ENCODE data around the gene STIMATE. TPM values are rescaled to one million over a fixed set of nuclear protein-coding genes. Genes with fewer than 3 reads are reported as not detected.

The STIMATE gene
- total and polyA plus RNA-seq, 2 of the 4 experiments (the other 2 are of a cell fraction): 10.6 to 17.8 TPM

GRCh38 chr3:52879090-52879489 lies 18.3 kb downstream of the STIMATE start:
- Histone ChIP-seq H3K18ac (ENCODE audit: low read depth, low read length) (no peak overlapping the region), H3K14ac (replicated peaks; ENCODE audit: low read depth, low read length) (no peak overlapping the region), H3K4ac (ENCODE audit: low read depth, low read length) (no peak overlapping the region), H3K36me3 (ENCODE audit: control insufficient read depth, insufficient read depth, low read length) (peaks cover 3% of the 10 kb centered on the region; the same call in 1 of the 2 replicates), H4K20me1 (ENCODE audit: insufficient read depth, low read length) (no peaks in the 10 kb centered on the region), H4K8ac (ENCODE audit: low read depth in 2 of 2, low read length in 2 of 2) (no peak overlapping the region), H2BK20ac (ENCODE audit: low read depth, low read length) (no peak overlapping the region), H3K9me3 (ENCODE audit: control insufficient read depth, insufficient read depth, low read length) (no peaks in the 10 kb centered on the region), H2AK5ac (ENCODE audit: low read depth, low read length) (no peak overlapping the region), H2AFZ (replicated peaks; ENCODE audit: low read length, poor library complexity) (no peak overlapping the region), H3K9me1 (ENCODE audit: insufficient read depth, low read length) (peaks cover 6% of the 10 kb centered on the region; the same call in 1 of the 2 replicates), H2BK120ac (ENCODE audit: low read depth, low read length) (no peak overlapping the region), H2AK9ac (replicated peaks; ENCODE audit: low read depth, low read length, poor library complexity) (no peak overlapping the region), H3K27ac (ENCODE audit: insufficient read depth, low read length) (no peak overlapping the region), H3K56ac (ENCODE audit: extremely low read depth, insufficient read depth, low read length) (no peak overlapping the region), H3K27me3 (ENCODE audit: control insufficient read depth, insufficient read depth, low read length) (no peaks in the 10 kb centered on the region), H4K5ac (ENCODE audit: low read depth, low read length) (no peak overlapping the region), H3K79me1 (ENCODE audit: low read depth in 1 of 2, low read length in 2 of 2) (peaks cover 13 to 56% of the 10 kb centered on the region in 2 experiments; a peak in 3 of 4 replicates), H3K4me1 (ENCODE audit: control insufficient read depth, insufficient read depth, low read length) (peaks cover 9% of the 10 kb centered on the region), H3K4me2 (ENCODE audit: low read depth, low read length) (no peak overlapping the region), H2BK5ac (ENCODE audit: low read depth, low read length, poor library complexity, severe bottlenecking) (no peak overlapping the region), H3K9ac (ENCODE audit: low read depth, low read length) (no peak overlapping the region), H3K4me3 (ENCODE audit: insufficient read depth, low read depth, low read length) (no peak overlapping the region), H2BK15ac (ENCODE audit: low read depth, low read length) (no peak overlapping the region), H3K23ac (ENCODE audit: low read depth, low read length) (no peak overlapping the region), H4K91ac (ENCODE audit: insufficient read depth, low read depth, low read length) (no peak overlapping the region)
- in situ Hi-C loops (cut with MboI; ENCODE audit: low sequenced_read_pairs) (no loop called here), dilution Hi-C loops (cut with HindIII; ENCODE audit: low sequenced_read_pairs, unreplicated experiment) (no loop called here), intact Hi-C loops (cut with micrococcal nuclease) (no loop called here)
- ATAC-seq (ENCODE audit: low read depth) (no peak), DNase-seq (no peak)
- no peak; the same call in 1 of the 2 replicates for TF ChIP-seq RFX5 (IDR thresholded peaks at IDR 0.05; ENCODE audit: low read depth, low read length)
- TF ChIP-seq CHD1 (IDR thresholded peaks at IDR 0.05; ENCODE audit: low read depth, low read length): no peak
- no peak for TF ChIP-seq RCOR1 (IDR thresholded peaks at IDR 0.05; ENCODE audit: insufficient replicate concordance, low read length)
- TF ChIP-seq USF2 (IDR thresholded peaks at IDR 0.05; ENCODE audit: low read depth, low read length): no peak
- TF ChIP-seq CTCF (conservative IDR thresholded peaks at IDR 0.05; ENCODE audit: low read depth, low read length): no peak
- no peak for TF ChIP-seq POLR2A (IDR thresholded peaks at IDR 0.05; ENCODE audit: low read depth, low read length)
- TF ChIP-seq FOS (IDR thresholded peaks at IDR 0.05; ENCODE audit: low read depth, low read length): no peak
- TF ChIP-seq MXI1 (IDR thresholded peaks at IDR 0.05; ENCODE audit: borderline replicate concordance, low read depth, low read length): no peak
- TF ChIP-seq NFE2L2 (IDR thresholded peaks at IDR 0.05; ENCODE audit: low read depth, low read length): no peak
- no peak for TF ChIP-seq RAD21 (IDR thresholded peaks at IDR 0.05; ENCODE audit: low read length)
- TF ChIP-seq SMC3 (IDR thresholded peaks at IDR 0.05; ENCODE audit: low read depth, low read length): no peak
- TF ChIP-seq BHLHE40 (IDR thresholded peaks at IDR 0.05; ENCODE audit: low read depth, low read length): no peak
- TF ChIP-seq MAZ (IDR thresholded peaks at IDR 0.05; ENCODE audit: borderline replicate concordance, low read depth, low read length): no peak
- TF ChIP-seq MAFK (IDR thresholded peaks at IDR 0.05; ENCODE audit: low read depth, low read length): no peak
- no peak for TF ChIP-seq ELK1 (IDR thresholded peaks at IDR 0.05; ENCODE audit: borderline replicate concordance, low read depth, low read length)
- no peak for TF ChIP-seq CEBPB (IDR thresholded peaks at IDR 0.05; ENCODE audit: low read depth, low read length)
- WGBS, 2 experiments (ENCODE audit: extremely low coverage in 2 of 2, insufficient read length in 1 of 2): no CpG with 5 or more reads among the region's 4 CpGs
- no TSS peak for BruUV-seq (replicated peaks)
- POLR2A ChIA-PET (ENCODE audit: unreplicated experiment): no interaction called here
- CTCF ChIA-PET: no interaction called here

Measured in IMR-90 (cell line).